HG03520 (cell line): ENCODE measurements around the gene SEMA3D.

Experiments used
- ATAC-seq: cut with Tn5 transposase; IDR thresholded peaks from one replicate; pipeline ENCODE4 v1.9.1; 2021; ENCODE audit warnings: mild to moderate bottlenecking, moderate library complexity; ENCODE audit not compliant: unreplicated experiment

The SEMA3D gene

GRCh38 chr7:85186521-85187241 lies at the start of gene SEMA3D:
Gene SEMA3D, minus strand, starts transcription at chr7:85187056. Its CDS starts 65,165 bp downstream, at chr7:85121891.
- peak; percentile 97 for ATAC-seq

GRCh38 chr7:85234730-85235129 lies 47.9 kb upstream of the SEMA3D start:
- ATAC-seq: no peak

- no peak for ATAC-seq
Measured at GRCh38 chr7:85232068-85232467, 45.2 kb upstream of the SEMA3D start.

GRCh38 chr7:85230623-85231022 lies 43.8 kb upstream of the SEMA3D start:
- no peak for ATAC-seq

- ATAC-seq: no peak
Measured at GRCh38 chr7:85229544-85229943, 42.7 kb upstream of the SEMA3D start.

- ATAC-seq: no peak
Measured at GRCh38 chr7:85226361-85227085, 39.7 kb upstream of the SEMA3D start.

- no peak for ATAC-seq
Measured at GRCh38 chr7:85224171-85224570, 37.3 kb upstream of the SEMA3D start.

GRCh38 chr7:85222522-85222921 lies 35.7 kb upstream of the SEMA3D start:
- no peak for ATAC-seq

GRCh38 chr7:85221796-85222195 lies 34.9 kb upstream of the SEMA3D start:
- no peak for ATAC-seq

GRCh38 chr7:85220651-85221050 lies 33.8 kb upstream of the SEMA3D start:
- ATAC-seq: no peak

- no peak for ATAC-seq
Measured at GRCh38 chr7:85220023-85220422, 33.2 kb upstream of the SEMA3D start.

- no peak for ATAC-seq
Measured at GRCh38 chr7:85217085-85217484, 30.2 kb upstream of the SEMA3D start.

GRCh38 chr7:85215098-85215497 lies 28.2 kb upstream of the SEMA3D start:
- ATAC-seq: peak; percentile 97

GRCh38 chr7:85213500-85213899 lies 26.6 kb upstream of the SEMA3D start:
- ATAC-seq: no peak

GRCh38 chr7:85205754-85206153 lies 18.9 kb upstream of the SEMA3D start:
- ATAC-seq: no peak

GRCh38 chr7:85204496-85204895 lies 17.6 kb upstream of the SEMA3D start:
- ATAC-seq: no peak

GRCh38 chr7:85204061-85204460 lies 17.2 kb upstream of the SEMA3D start:
- no peak for ATAC-seq

GRCh38 chr7:85201209-85201608 lies 14.4 kb upstream of the SEMA3D start:
- no peak for ATAC-seq

GRCh38 chr7:85196696-85197095 lies 9.8 kb upstream of the SEMA3D start:
- ATAC-seq: no peak

- ATAC-seq: no peak
Measured at GRCh38 chr7:85191383-85191782, 4.5 kb upstream of the SEMA3D start.

- peak; percentile 16 for ATAC-seq
Measured at GRCh38 chr7:85186083-85186520, 754 bp downstream of the SEMA3D start.

GRCh38 chr7:85185424-85186082 lies 1.3 kb downstream of the SEMA3D start:
- ATAC-seq: no peak
